Non-pigmented ciliary epithelial cell (primary cell): ENCODE measurements around the gene KCTD21.

Experiments
- DNase-seq: peaks from one replicate; pipeline ENCODE4 v3.0.0-alpha.2; 2010; ENCODE audit warnings: low read depth

Gene KCTD21

DNA sequence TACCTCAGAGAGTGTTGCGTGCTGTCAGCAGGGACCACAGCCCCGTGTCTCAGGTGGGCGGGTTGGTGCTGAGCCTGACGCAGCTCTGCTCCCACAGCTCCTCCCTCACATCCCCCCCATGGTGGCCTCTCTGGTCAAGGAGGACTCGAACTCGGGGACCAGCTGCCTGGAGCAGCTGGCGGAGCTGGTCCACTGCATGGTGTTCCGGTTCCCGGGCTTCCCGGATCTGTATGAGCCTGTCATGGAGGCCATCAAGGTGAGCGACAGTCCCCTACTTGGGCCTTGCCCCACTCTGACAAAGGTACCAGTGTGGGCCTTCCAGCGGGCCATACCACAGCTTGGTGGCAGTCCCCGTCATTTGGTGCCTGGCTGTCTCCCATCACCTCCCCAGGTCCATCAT, 12.1 kb upstream of the KCTD21 start:
- no peak for DNase-seq

DNA sequence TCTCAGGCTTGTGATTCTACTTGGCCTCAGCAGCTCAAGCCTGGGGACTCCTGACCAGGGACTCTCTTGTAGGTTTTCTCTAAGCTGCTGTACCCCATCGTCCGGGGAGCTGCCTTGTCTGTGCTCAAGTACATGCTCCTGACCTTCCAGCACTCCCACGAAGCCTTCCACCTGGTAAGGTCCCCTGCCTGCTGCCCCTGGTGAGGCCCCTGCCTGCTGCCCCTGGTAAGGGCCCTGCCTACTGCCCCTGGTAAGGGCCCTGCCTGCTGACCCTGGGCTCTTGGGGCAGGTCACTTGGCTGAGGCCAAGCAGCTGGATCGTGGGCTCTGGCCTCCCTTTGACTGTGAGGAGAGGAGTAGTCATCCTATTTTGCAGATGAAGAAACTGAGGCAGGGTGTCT, 11.6 kb upstream of the KCTD21 start:
- no peak for DNase-seq

DNA sequence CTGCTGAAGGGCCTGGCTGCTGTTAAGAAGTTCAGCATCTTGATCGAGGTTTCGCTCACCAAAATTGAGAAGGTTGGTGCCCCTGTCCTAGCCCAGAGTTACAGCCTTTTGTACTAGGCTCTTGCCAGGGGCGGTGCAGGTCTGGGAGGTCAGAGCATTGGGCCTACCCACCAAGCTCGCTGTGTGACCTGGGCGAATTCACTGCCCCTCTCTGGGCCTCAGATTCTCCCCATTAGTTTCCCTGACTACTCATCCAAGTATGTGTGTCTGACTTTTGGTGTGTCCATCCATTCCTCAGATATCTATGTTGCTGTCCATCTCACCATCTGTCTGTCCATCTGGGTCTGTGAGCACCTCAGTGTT, 11.2 kb upstream of the KCTD21 start:
- DNase-seq: no peak

DNA sequence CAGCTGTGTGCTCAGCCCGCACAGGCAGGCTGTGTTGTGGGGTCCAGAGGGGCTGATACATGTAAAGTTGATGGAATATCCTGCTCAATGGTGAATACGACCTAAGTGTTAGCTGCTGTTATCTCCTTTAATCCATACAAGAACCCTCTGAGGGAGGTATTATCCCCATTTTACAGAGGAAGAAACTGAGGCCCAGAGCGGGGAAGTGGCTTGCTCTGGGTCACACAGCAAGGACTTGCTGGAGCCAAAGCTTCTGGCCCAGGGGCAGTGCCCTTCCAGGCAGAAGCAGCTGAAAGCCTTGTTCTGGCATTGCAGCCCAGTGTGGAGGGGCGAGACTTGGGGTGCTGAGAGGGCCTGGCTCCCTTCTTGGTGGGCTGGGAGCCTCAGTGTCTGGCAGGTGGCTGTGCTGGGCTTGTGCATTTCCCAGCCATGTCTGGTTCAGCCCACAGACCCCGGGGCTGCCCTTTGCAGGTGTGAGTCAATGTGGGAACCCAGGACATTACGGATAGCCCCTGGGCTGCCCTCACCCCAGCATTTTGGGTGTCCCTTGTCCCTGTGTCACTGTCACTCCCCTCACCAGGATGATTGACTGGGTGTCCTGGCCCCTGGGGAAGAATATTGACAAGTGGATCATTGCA, 10.7 kb upstream of the KCTD21 start:
- no peak for DNase-seq

DNA sequence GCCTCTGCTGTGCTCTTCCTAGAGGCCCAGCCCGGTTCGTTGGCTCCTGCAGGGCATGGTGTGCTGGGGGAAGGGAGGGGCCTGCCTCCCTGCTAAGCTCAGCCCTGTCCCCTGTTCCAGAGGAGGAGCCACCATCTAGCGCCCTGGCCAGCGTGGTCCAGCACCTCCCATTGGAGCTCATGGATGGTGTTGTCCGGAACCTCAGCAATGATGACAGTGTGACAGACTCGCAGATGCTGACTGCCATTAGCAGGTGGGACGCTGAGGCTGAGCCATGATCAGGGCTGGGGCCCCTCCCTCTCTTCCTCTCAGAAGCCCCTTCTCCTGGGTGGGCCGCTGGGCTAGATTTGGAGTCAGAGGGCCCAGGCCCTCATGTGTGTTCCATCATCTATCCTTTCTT, 9.4 kb upstream of the KCTD21 start:
- DNase-seq: no peak

DNA sequence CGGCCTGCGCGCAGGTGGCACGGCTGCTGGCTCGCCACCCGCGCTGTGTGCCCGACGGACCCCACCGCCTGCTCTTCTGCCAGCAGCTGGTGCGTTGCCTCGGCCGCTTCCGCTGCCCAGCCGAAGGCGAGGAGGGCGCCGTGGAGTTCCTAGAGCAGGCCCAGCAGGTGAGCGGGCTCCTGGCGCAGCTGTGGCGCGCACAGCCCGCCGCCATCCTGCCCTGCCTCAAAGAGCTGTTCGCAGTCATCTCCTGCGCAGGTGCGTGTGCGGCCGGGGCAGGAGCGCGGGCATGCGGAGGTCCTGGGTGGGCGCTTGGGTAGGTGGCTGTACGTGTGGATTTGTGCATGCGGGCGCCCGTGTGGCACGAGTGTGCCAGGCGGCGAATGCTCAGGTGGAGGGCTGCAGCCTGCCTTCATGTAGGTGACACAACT, 8.2 kb upstream of the KCTD21 start:
- DNase-seq: no peak

DNA sequence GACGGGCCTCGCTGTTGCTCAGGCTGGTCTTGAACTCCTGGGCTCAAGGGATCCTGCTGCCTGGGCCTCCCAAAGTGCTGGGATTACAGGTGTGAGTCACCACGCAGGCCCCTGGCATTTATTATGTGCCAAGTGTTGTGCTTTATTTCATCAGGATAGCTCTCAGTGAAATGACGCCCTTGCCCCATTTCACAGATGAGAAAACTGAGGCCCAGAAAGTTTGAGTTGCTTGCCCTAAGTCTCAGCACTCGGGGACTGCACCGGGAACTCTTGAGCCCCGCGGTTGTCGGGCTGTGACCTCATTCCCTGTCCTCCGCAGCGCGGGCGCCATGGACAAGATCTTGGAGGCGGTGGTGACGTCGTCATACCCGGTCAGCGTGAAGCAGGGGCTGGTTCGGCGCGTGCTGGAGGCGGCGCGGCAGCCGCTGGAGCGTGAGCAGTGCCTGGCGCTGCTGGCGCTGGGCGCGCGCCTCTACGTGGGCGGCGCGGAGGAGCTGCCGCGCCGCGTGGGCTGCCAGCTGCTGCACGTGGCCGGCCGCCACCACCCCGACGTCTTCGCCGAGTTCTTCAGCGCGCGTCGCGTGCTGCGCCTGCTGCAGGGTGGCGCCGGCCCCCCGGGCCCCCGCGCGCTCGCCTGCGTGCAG, 7.6 kb upstream of the KCTD21 start:
- DNase-seq: no peak

DNA sequence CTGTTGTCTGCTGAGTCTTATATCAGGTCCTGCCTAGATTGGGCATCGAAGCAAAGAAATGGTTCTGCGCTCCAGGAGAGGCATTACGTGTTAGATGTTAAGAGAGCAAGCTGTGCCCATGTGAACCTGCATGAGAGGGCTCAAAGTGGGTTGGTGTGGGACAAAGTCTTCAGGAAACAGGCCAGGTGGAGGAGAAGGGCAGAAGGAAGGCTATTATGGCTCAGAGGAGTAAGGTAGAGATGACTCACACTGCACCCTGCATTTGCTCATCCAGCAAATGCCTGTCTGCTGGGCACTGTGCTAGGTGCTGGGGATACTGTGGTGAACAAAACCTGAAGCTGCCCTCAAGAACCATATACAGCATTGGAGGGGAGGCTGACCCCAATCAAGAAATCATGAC, 6.1 kb upstream of the KCTD21 start:
- no peak for DNase-seq

DNA sequence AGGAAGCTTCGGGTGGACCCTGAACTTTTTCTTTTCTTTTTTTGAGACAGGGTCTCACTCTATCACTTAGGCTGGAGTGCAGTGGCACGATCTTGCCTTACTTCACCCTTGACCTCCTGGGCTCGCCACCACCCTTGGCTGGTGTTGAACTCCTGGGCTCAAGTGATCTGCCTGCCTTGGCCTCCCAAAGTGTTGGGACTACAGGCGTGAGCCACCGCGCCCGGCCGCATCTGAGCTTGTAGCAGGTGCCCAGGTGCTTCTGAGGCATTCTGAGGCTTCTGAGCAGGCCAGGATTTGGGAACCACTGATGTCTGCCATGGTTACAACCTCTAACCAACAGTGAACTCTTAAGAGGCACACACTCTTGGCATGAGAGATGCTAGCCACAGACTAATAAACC, 5.4 kb upstream of the KCTD21 start:
- DNase-seq: no peak

DNA sequence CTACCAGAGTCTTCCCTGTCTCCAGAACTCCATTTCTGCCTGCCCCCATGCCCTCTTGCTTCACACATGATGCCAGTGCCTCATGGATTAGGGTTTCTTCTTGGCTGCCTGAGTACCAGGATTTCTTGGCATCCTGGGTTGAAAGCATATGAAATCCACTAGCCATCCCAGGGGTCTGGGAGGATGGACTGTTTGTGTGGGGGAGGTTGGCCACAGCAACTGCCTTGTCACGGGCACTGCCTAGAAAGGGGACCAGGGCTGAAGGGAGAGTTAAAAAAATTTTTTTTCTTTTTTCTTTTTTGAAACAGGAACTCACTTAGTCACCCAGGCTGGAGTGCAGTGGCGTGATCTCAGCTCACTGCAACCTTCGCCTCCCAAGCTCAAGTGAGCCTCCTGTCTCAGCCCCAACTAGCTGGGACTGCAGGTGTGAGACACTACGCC, 4.5 kb upstream of the KCTD21 start:
- DNase-seq: no peak

DNA sequence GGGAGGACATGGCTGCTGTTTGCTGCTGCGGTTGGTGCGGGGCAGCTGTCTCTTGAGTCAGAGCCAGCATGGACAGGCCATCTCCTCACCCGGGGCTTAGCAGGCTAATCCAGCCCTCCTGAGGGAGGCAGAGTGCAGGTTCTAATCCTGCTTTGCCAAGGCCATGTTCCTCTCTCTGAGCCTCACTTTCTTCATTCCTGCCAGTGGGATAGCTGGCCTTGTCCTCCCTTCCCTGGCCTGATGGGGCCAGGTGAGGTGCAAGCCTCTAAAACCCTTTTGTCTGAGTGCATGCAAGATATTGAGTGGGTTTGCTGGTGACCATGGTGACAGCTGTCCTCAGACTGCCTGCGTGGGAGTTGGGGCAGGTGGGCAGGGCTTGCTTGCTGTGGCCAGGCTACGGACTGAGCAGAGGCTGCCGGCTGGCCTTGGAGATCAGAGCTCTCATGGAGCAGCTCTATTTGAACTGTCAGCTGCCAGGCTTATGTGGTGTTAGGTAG, 3.8 kb upstream of the KCTD21 start:
- no peak for DNase-seq

DNA sequence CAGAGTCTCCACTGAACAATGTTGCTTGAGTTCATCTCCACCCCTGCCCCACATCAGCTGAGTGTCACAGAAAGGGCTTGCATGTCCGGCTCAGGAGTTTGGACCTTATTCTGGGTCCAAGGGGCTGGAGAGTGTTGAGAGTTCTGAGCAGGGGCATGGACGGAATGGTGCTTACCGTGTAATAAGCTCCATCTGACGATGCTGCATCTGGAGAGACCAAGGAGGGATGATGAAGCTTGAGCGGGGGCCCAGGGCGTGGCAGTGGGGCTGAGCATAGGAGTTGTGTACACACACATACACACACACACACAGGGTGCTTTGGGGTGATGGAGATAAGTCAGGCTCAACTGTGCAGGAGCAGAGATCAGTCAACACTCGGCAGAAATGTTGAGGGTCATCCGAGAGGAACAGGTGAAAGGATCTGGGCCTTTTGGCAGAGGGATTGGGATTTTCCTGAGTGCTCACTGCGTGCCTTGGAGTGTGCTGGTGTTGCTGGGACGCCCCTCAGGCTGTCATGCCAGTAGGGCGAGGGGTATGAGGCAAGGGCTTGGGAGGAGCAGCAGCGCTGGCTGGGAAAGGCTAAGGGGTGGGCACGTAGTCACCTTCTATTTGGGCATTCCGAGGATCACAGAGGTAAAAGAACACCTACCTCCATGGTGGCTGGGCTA, 2.6 kb upstream of the KCTD21 start:
- no peak for DNase-seq

DNA sequence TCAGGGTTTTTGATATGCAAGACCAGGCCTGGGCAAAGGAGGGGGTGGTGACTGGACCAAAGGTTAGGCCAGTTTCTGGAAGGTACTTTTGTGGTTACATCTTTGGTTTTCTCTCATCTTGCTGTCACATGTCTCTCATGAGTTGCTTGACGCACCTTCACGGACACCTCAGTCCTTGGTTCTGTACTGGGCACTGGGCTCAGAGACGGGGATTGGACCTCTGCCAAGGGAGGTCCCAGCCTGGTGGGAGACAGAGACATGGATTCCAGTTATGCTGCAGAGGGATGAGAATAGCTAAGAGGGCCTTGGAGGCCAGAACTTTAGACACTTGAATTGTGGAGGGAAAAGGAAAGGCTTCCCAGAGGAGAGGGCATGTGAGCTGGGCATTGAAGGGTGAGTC, 1.9 kb upstream of the KCTD21 start:
- no peak for DNase-seq

DNA sequence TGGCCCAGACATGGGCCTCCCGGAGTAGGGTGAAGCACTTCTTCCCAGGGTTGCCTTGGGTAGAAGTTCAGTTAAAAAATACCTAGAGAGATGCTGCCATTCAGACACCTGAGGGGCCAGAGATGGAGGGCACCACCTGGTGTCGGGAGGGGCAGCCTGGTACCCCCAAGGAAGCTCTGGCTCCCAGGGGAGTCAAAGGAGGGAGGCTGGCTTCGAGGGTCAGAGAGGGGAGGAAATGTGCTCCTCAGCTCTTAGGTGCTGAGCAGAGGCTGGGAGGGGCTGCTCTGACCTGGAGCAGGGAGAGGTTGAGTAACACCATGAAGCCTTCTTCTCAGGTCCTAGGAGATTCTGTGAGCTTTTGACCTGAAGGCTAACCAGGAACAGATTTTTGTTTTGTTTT, 1.4 kb upstream of the KCTD21 start:
- no peak for DNase-seq

DNA sequence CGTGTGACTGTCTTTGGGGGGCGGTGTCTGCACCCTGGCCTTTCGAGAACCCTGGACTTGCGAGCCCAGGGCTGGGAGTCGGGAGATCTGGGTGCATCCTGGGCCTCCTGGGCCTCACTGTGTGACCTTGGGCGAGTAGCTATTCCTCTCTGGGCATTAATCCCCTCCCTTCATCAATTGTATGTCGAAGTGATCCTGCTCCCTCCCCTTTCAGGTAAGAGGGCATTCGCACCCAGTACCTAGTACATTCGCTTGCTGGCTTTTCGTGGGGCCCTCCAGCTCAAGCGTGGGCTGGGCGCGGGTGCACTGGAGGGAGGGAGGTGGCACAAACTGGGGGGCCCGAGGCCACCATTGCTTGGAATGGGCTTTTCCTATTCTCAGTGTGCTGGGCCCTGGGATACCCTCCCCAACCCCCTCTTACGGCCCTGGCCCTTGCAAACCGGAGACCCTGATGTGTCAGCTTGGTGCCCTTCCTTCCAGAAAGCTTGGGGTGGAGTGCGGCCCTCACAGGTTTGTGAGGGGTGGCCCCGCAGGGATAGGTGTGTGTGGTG, 823 bp upstream of the KCTD21 start:
- DNase-seq: no peak

DNA sequence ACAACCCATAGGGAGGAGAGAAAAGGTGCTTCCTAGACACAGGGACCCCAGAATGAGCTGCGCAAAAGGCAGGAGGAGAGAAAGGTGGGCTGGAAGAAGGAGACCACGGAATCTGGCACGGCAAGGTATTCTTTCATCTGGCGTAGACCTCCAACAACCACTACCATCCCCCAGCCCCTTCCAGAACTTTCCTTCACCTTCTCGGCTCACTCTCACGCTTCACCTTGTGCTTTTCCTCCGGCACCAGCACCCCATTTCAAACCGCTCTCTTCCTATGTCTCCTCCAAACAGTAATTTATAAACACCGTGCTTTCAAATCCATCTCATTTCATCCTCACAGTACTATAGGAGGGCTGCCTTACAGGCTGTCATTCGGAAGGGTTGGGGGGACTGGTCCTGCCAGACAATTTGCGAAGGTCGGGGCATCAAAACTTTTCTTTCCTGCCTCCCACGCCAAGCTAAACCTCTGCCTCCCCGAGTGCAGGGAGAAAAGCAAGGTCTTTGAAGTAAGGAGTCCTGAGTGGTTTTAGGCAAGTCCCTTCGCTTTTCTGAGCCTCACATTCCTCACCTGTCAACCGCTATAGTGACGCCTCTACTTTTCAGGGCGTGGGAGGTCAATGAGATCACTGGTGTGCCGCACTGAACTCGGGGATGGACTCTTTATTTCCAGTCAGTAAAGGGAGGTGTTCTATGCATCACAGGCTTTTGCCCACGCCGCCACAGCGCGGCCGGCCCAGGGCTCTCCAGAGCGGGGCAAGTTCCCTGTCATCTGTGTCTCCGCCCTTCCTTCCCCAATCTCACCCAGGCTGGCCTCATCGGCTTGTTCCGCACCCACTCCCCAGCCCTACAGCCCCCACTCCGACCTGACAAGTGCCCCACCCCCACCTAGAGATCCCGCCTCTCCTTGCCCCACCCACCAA, 800 bp downstream of the KCTD21 start:
- DNase-seq: no peak

DNA sequence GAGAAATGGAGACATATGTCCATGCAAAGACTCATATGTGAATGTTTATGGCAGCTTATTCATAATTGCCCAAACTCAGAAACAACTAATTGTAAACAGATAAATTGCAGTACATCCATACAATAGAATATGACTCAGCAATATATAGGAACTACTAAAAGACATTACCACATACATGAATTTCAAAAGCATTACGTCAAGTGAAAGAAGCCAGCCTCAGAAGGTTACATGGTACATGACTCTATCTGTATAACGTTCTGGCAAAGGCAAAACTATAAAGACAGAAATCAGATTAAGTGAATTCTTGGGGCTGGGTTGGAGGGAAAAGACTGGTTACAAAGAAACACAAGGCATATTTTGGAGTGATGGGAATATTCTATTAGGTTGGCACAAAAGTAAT, 7.2 kb downstream of the KCTD21 start:
- DNase-seq: no peak

DNA sequence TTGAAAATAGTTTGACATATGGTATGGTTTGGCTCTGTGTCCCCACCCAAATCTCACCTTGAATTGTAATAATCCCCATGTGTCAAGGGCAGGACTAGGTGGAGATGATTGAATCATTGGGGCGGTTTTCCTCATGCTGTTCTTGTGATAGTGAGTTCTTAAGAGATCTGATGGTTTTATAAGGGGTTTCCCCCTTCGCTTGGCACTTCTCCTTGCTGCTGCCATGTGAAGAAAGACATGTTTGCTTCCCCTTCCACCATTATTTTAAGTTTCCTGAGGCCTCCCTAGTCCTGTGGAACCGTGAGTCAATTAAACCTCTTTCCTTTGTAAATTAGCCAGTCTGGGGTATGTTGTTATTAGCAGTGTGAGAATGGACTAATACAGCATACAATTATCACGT, 7.7 kb downstream of the KCTD21 start:
- no peak for DNase-seq

DNA sequence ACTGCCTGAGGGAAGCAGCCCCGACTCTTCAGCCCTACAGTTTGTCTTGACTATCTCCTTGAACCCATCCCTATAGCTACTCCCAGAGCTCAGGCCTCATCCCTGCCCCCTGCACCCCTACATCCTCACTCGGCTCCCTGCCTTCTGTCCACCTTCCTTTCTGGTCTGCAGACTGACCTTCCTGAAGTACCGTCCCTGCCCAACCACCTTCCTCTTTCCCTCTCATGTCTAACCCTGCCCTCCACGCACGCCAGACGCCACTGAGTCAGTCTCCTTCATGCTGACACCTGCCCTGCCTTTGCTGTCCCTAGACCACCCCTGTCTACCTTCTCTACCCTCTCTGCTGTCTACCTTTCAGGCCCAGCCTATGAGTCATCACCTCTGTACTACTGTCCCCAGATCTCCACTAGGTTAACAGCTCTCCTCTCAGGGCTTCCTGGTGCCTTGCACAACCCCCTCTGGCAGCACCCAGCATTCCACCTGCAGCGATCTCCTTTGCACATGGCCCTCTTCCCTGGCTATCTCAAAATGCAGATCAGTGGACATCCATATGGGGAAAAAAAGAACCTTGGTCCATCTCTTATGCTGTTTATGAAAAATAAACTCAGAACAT, 8.9 kb downstream of the KCTD21 start:
- DNase-seq: no peak

DNA sequence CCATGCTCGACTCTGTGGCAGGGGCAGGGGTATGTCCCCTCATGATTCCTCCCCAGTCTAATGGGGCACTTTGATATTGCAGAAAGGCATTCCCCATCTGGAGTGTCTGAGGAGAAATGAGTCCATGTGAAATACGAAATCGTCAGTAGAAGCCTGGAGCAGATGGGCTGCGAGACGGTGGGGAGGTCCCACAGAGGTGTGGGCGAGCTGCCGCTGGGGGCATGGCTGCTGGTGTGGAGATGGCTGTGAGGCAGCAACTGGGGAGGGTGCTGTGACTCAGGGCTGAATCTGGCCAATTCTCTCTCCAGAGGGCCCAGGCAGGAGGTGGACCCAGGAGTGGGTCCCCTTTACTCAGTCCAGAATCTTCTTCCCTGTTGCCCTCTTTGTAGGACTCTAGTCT, 11.2 kb downstream of the KCTD21 start:
- DNase-seq: no peak

DNA sequence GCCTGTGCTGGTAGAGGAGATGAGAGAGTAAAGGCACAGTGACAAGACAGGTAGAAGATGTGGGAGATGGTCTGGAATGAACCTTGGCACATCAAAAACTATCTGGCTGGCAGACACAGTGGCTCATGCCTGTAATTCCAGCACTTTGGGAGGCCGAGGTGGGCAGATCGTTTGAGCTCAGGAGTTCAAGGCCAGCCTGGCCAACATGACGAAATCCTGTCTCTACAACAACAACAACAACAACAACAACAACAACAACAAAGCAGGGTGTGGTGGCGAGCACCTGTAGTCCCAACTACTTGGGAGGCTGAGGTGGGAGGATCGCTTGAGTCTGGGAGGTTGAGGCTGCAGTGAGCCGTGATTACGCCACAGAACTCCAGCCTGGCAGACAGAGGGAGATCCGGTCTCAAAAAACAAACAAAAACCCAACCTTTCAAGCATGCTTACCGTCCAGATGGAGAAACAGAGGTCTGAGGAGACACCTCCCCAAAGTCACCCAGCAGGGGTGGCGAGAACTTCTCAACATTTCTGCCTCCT, 11.8 kb downstream of the KCTD21 start:
- DNase-seq: no peak
